Activated CD4-positive, alpha-beta T cell treated with anti-CD3 and anti-CD28 coated beads for 4 hours (primary cell): ENCODE results near the gene FBRS.
"Not testable (repeated sequence)": the region's sequence is repeated elsewhere in the genome, so short reads cannot be mapped to it uniquely, and the experiment has no call there.

Experiments
- DNase-seq, 2 donors: peaks; one replicate each; pipeline ENCODE4 v3.0.0-alpha.2; 2020

The FBRS gene

GRCh38 chr16:30665830-30666190, 7.6 kb downstream of the FBRS start:
- no peak for DNase-seq

GRCh38 chr16:30666681-30667080, 8.4 kb downstream of the FBRS start:
- no peak for DNase-seq

GRCh38 chr16:30667361-30667905, 9.2 kb downstream of the FBRS start:
- no peak for DNase-seq

DNA sequence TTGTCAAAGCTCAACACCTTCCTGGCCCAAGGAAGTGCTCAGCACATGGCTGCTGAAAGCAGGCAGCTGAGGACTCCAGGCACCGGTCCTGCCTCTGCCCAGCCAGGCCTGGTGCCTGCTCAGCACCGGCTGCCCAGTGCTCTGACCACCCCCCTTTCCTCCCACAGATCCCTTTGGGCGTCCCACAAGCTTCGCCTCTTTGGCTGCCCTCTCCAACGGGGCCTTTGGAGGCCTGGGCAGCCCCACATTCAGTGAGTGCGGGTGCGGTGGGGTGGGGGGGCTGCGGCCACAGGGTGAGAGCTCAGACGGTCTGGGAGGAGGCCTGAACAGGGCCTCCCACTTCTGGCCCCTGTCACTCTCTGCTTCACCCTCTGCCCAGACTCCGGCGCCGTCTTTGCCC, 10.2 kb downstream of the FBRS start:
- DNase-seq: no peak

- DNase-seq: no peak
Observed at GRCh38 chr16:30669026-30669902, 11.0 kb downstream of the FBRS start.

- DNase-seq: no peak
Observed at GRCh38 chr16:30669903-30670824, 11.9 kb downstream of the FBRS start.

DNA sequence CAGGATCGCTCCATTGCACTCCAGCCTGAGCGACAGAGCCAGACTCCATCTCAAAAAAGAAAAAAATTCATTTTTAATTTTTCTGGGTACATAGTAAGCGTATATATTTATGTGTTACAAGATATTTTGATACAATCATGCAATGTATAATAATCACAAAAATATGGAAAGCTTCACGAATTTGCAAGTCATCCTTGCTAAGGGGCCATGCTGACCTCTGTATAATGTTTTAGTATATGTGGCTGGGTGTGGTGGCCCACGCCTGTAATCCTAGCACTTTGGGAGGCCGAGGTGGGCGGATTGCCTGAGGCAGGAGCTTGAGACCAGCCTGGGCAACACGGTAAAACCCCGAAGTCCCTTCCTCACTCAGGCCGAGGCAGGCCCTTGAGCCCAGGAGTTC, 16.9 kb downstream of the FBRS start:
- no peak for DNase-seq

GRCh38 chr16:30677931-30678585, 19.8 kb downstream of the FBRS start:
- no peak for DNase-seq

DNA sequence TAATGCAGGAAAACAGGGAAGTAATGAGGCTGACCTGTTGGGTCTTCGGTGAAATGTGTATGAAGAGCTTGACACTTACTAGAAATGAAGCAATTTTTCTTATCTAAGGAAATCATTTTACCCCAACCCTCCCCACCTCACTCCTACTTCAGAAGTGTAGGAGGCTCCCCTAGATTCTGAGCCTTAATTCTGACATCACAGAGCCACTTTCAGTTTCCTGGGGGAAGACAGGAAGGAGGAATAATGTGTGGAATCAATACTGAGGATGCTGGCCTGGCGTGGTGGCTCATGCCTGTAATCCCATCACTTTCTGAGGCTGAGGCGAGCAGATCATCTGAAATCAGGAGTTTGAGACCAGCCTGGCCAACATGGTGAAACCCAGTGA, 20.3 kb downstream of the FBRS start:
- DNase-seq: no peak

GRCh38 chr16:30680326-30680725, 22.1 kb downstream of the FBRS start:
- DNase-seq: no peak

- DNase-seq: no peak
Observed at GRCh38 chr16:30688701-30689100, 30.5 kb downstream of the FBRS start.

- no peak for DNase-seq
Observed at GRCh38 chr16:30691907-30692306, 33.7 kb downstream of the FBRS start.

DNA sequence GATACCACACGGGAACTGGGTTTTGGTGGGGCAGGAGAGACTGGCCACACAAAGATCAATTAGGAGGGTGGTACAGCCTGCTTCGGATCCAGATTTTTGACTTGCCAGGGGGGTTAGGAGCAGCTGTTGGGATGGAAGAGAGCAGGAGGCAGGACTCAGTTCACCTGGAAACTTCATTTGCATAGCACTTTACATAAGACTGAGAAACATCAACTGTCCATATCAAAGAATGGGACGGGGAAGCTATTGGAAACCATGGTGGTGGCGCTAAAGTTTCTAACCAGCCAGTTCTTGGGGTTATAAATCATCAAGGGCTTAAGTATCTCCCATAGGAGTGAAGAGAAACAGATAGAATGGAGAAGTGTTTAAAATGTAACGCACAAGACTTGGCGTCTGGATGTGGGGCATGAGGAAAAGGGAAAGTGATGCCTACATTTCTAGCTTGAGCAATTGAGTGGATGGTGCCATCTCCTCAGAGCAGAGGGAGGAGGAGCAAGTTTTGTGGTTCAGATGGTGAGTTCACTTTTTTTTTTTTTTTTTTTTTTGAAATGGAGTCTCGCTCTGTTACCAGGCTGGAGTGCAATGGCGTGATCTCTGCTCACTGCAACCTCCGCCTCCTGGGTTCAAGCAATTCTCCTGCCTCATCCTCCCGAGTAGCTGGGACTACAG, 34.3 kb downstream of the FBRS start:
- DNase-seq: no peak

DNA sequence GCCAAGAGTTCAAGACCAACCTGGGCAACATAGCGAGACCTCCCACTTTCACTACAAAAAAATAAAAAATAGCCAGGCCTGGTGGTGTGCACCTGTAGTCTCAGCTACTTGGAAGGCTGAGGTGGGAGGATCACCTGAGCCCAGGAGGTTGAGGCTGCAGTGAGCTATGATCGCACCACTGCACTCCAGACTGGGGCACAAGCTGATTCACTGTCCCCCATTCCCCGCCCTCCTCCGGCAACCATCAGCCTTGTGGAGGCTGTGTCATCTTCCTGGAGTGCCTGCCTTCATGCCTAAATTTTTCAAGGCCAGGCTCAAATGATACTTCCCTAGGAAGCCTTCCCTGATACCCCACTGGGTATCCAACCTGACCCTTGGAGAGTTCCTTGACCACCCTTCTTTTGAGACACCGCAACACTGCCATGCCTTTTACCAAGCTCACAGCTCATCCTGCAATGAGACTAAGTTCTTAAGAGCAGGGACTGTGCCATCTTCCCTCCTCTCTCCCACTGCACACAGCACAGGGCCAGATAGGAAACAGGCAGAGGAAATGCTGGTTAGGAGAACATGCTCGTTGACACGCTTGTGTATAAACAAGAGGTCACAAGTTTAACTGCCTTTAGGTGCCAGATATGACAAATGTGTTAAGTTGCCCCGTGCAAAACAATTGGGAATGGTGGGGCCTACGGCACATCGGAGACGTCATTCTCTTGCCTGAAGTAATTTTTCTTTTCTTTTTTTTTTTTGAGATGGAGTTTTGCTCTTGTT, 36.9 kb downstream of the FBRS start:
- DNase-seq: no peak

- DNase-seq: not testable (repeated sequence)
Observed at GRCh38 chr16:30696646-30697045, 38.4 kb downstream of the FBRS start.

DNA sequence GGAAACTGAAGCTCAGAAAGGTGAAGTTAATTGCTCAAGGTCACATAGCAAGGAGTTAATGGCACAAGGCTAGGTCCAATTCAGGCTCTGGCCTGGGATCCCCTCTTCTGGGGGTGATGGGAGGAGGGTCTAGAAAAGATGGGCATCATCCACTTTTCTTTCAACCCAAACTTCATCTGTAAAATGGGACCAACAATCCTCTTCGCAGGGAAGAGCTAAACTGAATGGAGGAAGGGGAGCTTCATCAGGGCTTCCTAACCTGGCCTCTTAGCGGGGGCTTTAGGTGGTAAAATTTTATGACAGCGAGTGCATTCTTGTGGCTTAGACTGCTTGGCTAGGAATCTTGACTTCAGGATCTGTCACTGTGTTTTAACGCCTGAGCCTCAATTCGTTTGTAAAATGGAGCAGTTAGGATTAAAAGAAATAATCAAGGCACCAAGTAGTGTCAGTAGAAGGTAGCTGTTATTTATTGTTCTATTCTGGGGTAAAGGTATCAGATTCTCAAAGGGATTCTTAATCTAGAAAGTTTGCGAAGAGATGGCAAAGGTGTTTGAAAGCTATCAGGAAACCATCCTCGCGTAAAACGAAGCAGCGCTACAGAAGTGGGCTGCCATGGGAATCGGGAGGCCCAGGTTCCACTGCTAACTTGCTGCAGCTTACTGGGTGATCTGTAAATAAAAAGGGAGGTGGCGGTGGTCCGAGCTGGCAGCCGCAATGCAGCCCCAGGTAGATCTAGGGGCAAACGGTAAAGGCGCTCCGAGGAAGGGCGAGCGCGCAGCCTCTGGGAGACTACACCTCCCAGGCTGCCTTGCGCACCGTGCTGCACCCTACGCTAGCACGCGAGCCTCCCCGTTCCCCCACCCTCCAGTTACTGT, 39.3 kb downstream of the FBRS start:
- DNase-seq: no peak

DNA sequence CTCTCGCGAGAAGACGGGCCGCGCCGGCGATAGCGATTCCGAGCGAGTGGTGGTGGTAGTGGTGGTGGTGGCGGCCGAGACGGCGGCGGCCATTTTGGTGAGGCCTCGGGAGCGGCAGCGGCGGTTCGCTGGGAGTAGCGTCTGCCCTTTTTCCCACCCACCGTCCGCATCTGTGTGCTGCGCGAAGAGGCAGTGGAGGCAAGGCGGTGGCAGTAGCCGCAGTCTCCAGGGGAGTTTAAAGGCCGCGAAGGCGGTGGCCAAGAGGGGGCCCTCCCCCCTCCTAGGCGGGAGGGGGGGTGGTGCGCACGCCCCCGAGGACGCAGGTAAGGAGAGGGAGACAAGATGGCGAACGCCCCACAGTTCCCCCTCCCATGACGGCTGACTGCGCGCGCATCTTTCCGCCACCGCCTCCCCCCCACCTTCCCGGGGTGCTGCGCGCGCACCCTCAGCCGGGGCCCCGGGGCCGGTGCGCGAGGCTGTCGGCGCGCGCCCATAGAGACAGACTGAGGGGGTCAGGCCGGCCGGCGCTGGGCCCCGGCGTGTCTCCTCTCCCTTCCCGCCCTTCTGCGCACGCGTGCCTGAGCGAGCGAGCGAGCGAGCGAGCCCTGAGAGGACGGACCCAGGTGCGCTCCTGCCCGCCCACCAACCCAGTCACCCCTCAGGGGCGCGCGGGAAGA, 40.0 kb downstream of the FBRS start:
- peak; percentile 99 for DNase-seq

DNA sequence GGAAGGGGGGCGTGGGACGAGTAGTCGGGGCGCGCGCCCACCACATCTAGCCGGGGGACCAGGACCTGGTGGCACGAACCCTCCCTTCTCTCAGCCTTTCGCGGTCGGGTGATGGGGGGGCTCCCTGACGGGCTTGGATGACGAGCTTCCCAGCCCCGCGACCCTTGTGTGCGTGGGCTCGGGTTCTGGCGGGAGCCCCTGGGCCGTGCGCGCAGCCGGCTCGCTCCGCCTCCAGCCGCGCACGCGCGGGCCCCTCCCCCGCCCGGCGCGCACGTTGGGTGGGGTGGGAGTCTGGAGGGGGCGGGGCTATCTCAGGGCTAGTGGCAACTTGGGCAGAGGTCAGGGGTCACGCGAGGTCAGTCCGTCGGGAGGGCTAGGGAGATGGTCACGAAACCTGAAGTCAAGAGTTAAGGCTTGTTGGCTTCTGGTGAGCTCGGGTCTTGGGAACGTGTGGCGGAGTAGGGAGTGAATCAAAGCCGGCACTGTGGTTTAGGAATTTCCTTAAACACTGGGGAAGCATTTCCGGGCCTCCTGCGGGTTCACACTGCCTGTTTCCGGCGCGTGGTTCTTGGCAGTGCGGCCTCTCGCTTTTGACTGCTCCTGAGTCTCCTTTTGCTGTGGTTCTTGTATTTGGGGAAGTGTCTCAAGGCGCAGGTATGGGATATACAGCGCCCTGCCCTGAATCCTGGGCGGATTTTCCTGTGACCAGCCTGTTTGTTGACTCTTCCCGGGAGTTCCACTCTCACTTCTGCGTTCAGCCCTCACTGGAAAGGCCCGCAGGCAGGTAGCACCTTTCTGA, 40.8 kb downstream of the FBRS start, which contains the start of gene SRCAP:
SRCAP (plus strand) TSS at position 356 of the 799 bp plus-strand sequence. CDS start 1,654 bp downstream, outside the sequence.
- DNase-seq: peak; percentile 88 to 89

- DNase-seq: no peak
Observed at GRCh38 chr16:30699615-30700099, 41.4 kb downstream of the FBRS start.
